SK-N-SH (cell line): ENCODE results near the gene CCDC70. TPM values are rescaled to one million over a fixed set of nuclear protein-coding genes. Genes with fewer than 3 reads are reported as not detected.

Source experiments
- CTCF ChIA-PET: fragments of 300-600, 350-600 bp; formaldehyde crosslinking; extraction: SDS; loops from one replicate; lab custom pipeline; 2021; lab: Yijun Ruan, JAX
- POLR2A ChIA-PET: fragments of 350-600 bp; sonication (Branson Sonifier 250); formaldehyde crosslinking; extraction: SDS; loops from one replicate; lab custom pipeline; 2020; ENCODE audit warnings: antibody characterized with exemption, inconsistent platforms; lab: Yijun Ruan, JAX
- DNase-seq: peaks from one replicate; pipeline ENCODE4 v3.0.0; 2012
- H2AFZ ChIP-seq: fragments of 200-600 bp; sonication (generic); 2 replicates; pipeline ENCODE4 v1.8.1; 2016; ENCODE audit warnings: antibody characterized with exemption, mild to moderate bottlenecking, low read depth
- H3F3A ChIP-seq: fragments of 200-600 bp; sonication (generic); replicated peaks from 2 replicates; pipeline ENCODE3; 2016; ENCODE audit warnings: antibody characterized with exemption, mild to moderate bottlenecking; ENCODE audit not compliant: insufficient read depth
- H3K27ac ChIP-seq, 2 experiments: fragments of 200-500 bp in 1 of 2; fragments of 200-600 bp in 1 of 2; sonication (Bioruptor generic) in 1 of 2; sonication (generic), shearing (Covaris generic) in 1 of 2; 2 replicates each; pipeline versions ENCODE4 v1.5.1 to v1.6.1; 2014 to 2016; ENCODE audit warnings: low read depth in 2 of 2, inconsistent platforms in 1 of 2, low read length in 1 of 2, mild to moderate bottlenecking in 1 of 2, mixed read lengths in 1 of 2
- H3K27me3 ChIP-seq: fragments of 200-600 bp; sonication (generic), shearing (Covaris generic); 2 replicates; pipeline ENCODE4 v1.6.1; 2016; ENCODE audit warnings: mixed run types; ENCODE audit not compliant: insufficient read depth
- H3K36me3 ChIP-seq, 2 experiments: fragments of 200-500 bp in 1 of 2; fragments of 200-600 bp in 1 of 2; sonication (Bioruptor generic) in 1 of 2; sonication (generic) in 1 of 2; replicated peaks in 1 of 2; 2 replicates each; pipeline versions ENCODE3 to v1.5.1; 2014 to 2016; ENCODE audit warnings: low read length in 1 of 2, mild to moderate bottlenecking in 1 of 2; ENCODE audit not compliant: insufficient read depth in 2 of 2, control insufficient read depth in 1 of 2
- H3K4me1 ChIP-seq, 2 experiments: fragments of 200-500 bp in 1 of 2; fragments of 200-600 bp in 1 of 2; sonication (Bioruptor generic) in 1 of 2; sonication (generic), shearing (Covaris generic) in 1 of 2; 2 replicates each; pipeline versions ENCODE4 v1.5.1 to v1.6.1; 2014 to 2016; ENCODE audit warnings: low read depth in 1 of 2, low read length in 1 of 2, mixed run types in 1 of 2; ENCODE audit not compliant: insufficient read depth in 2 of 2, control insufficient read depth in 1 of 2
- H3K4me2 ChIP-seq: fragments of 200-600 bp; sonication (generic), shearing (Covaris generic); 2 replicates; pipeline ENCODE4 v1.6.1; 2017; ENCODE audit warnings: mixed run types
- H3K4me3 ChIP-seq, 2 experiments: fragments of 200-500 bp in 1 of 2; fragments of 200-600 bp in 1 of 2; sonication (Bioruptor generic) in 1 of 2; sonication (generic), shearing (Covaris generic) in 1 of 2; 2 replicates each; pipeline versions ENCODE4 v1.5.1 to v1.8.1; 2014 to 2016; ENCODE audit warnings: low read depth in 2 of 2, inconsistent platforms in 1 of 2, low read length in 1 of 2, mild to moderate bottlenecking in 1 of 2, mixed read lengths in 1 of 2, moderate library complexity in 1 of 2
- H3K79me2 ChIP-seq: fragments of 200-600 bp; sonication (generic); 2 replicates; pipeline ENCODE4 v1.8.1; 2017; ENCODE audit warnings: mild to moderate bottlenecking; ENCODE audit not compliant: insufficient read depth
- H3K9ac ChIP-seq: fragments of 200-600 bp; sonication (generic); 2 replicates; pipeline ENCODE4 v1.6.1; 2017; ENCODE audit warnings: mixed run types
- H3K9me2 ChIP-seq: fragments of 200-600 bp; sonication (generic); 2 replicates; pipeline ENCODE4 v1.6.1; 2017; ENCODE audit warnings: mixed run types
- H3K9me3 ChIP-seq: fragments of 200-600 bp; sonication (generic); 2 replicates; pipeline ENCODE4 v1.6.1; 2017; ENCODE audit warnings: mixed run types, mild to moderate bottlenecking, moderate library complexity
- H4K20me1 ChIP-seq: fragments of 200-600 bp; sonication (generic); 2 replicates; pipeline ENCODE4 v1.6.1; 2017; ENCODE audit warnings: mild to moderate bottlenecking, mixed run types; ENCODE audit not compliant: insufficient read depth
- ELF1 ChIP-seq: IDR thresholded peaks from 2 replicates; pipeline ENCODE4 v1.4.0; 2012
- EP300 ChIP-seq, 2 experiments: IDR thresholded peaks; 2 replicates each; pipeline versions ENCODE4 v1.4.0 to v1.6.1; 2012; ENCODE audit warnings: borderline replicate concordance in 1 of 2, low read depth in 1 of 2, low read length in 1 of 2
- EZH2phosphoT487 ChIP-seq: fragments of 200-600 bp; sonication (generic); IDR thresholded peaks from 2 replicates; pipeline ENCODE4 v1.6.1; 2017; ENCODE audit warnings: low read depth, mixed run types, mild to moderate bottlenecking, antibody characterized with exemption, moderate library complexity, borderline replicate concordance
- IRF3 ChIP-seq: fragments of 150-350 bp; IDR thresholded peaks from 2 replicates; pipeline ENCODE4 v1.6.1; 2016; ENCODE audit warnings: mild to moderate bottlenecking, low read depth, low read length
- MEF2A ChIP-seq: IDR thresholded peaks from 2 replicates; pipeline ENCODE4 v1.4.0; 2012; ENCODE audit warnings: low read depth, borderline replicate concordance
- MXI1 ChIP-seq: IDR thresholded peaks from 2 replicates; pipeline ENCODE4 v1.6.1; 2012; ENCODE audit warnings: mild to moderate bottlenecking, low read depth, low read length, improper control_type of control experiment
- NFIC ChIP-seq: IDR thresholded peaks from 2 replicates; pipeline ENCODE4 v1.4.0; 2012; ENCODE audit warnings: borderline replicate concordance
- NRF1 ChIP-seq: IDR thresholded peaks from 2 replicates; pipeline ENCODE4 v1.6.1; 2012; ENCODE audit warnings: low read depth, mild to moderate bottlenecking, low read length
- PBX3 ChIP-seq: IDR thresholded peaks from 2 replicates; pipeline ENCODE4; 2012
- POLR2AphosphoS5 ChIP-seq: IDR thresholded peaks from 2 replicates; pipeline ENCODE4 v1.6.1; 2012; ENCODE audit warnings: low read depth, low read length
- RAD21 ChIP-seq: IDR thresholded peaks from 2 replicates; pipeline ENCODE4 v1.6.1; 2012; ENCODE audit warnings: mild to moderate bottlenecking, low read length
- REST ChIP-seq: IDR thresholded peaks from 2 replicates; pipeline ENCODE4 v1.6.1; 2012; ENCODE audit warnings: mild to moderate bottlenecking, low read depth, low read length, moderate library complexity
- RXRA ChIP-seq: IDR thresholded peaks from 2 replicates; pipeline ENCODE4 v1.4.0; 2012; ENCODE audit warnings: low read depth, mild to moderate bottlenecking, borderline replicate concordance
- SMC3 ChIP-seq: IDR thresholded peaks from 2 replicates; pipeline ENCODE4 v1.6.1; 2012; ENCODE audit warnings: low read depth, low read length, improper control_type of control experiment
- TCF12 ChIP-seq: IDR thresholded peaks from 2 replicates; pipeline ENCODE4 v1.4.0; 2012
- USF1 ChIP-seq: IDR thresholded peaks from 2 replicates; pipeline ENCODE4 v1.4.0; 2012; ENCODE audit warnings: low read depth, borderline replicate concordance
- USF2 ChIP-seq: fragments of 150-350 bp; IDR thresholded peaks from 2 replicates; pipeline ENCODE4 v1.6.1; 2017; ENCODE audit warnings: antibody characterized with exemption, low read length, low read depth, borderline replicate concordance
- WGBS: methylation state at CpG from one replicate; pipeline ENCODE4 v1.1.6; 2017; ENCODE audit warnings: low lambda C conversion rate; 5-methylcytosine and 5-hydroxymethylcytosine counted together
- polyA plus RNA-seq, 3 experiments: library from polyadenylated mRNA; depleted of rRNA; stranded (reverse); fragments of >200 nt; gene quantifications; 2 replicates each; pipeline ENCODE4 v1.2.3, GENCODE V29; 2012

CCDC70 gene
- polyA plus RNA-seq, 1 of the 3 experiments (the other 2 are of a cell fraction), result not detected

DNA sequence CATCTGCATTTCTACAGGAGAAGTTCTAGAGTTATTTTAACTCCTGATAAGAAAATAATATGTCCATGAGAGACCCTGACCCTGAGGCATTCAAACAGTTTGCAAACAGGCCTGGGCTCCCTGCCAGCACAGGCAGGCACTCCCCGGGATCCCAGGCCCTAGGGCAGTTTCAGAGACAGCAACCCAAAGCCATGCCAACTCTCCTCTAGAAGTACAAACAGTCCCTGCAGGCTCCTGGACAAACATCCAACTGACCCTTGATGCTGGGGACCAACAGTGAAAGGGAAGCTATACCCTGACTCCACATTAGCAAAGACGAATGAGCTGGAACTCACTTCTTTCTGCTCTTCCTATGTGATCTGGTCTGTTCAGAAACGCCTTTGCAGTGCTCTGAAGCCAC lies 44.8 kb downstream of the CCDC70 start:
- H3K27me3 ChIP-seq, result no peaks in the 10 kb centered on the region
- H3K79me2 ChIP-seq, result no peaks in the 10 kb centered on the region
- WGBS, result 17% methylated on average over 3 of the region's 3 CpGs
- H4K20me1 ChIP-seq, result no peaks in the 10 kb centered on the region
- peak; percentile 68 for DNase-seq
- H3K4me1 ChIP-seq, result peaks cover 0 to 11% of the 10 kb centered on the region in 2 experiments; a peak in 1 of 4 replicates
- H3F3A ChIP-seq, result no peaks in the 10 kb centered on the region
- no peak overlapping the region for H3K4me2 ChIP-seq
- H3K9me3 ChIP-seq, result no peaks in the 10 kb centered on the region
- no peak for TF ChIP-seq PBX3
- TF ChIP-seq NRF1, result no peak
- no peak for TF ChIP-seq RXRA
- TF ChIP-seq EZH2phosphoT487, result no peak
- no peak for TF ChIP-seq TCF12
- TF ChIP-seq NFIC, result no peak
- no peak for TF ChIP-seq USF2
- no peak for TF ChIP-seq MXI1
- no peak for TF ChIP-seq ELF1
- no peak for TF ChIP-seq IRF3
- TF ChIP-seq SMC3, result no peak
- TF ChIP-seq REST, result no peak
- no peak for TF ChIP-seq MEF2A
- no peak for TF ChIP-seq EP300 (IDR thresholded peaks at IDR 0.05; ENCODE audit: borderline replicate concordance in 1 of 2, low read depth in 1 of 2, low read length in 1 of 2)
- TF ChIP-seq POLR2AphosphoS5, result no peak
- TF ChIP-seq RAD21, result no peak
- TF ChIP-seq USF1, result no peak
- H3K36me3 ChIP-seq, result no peaks in the 10 kb centered on the region
- CTCF ChIA-PET, result interaction anchor here (0.8 to 1.3 kb wide), 2 partner anchors 15 to 221 kb away, joined by 3 to 4 read pairs; no protein-coding TSS in a partner anchor
- no peak overlapping the region for H2AFZ ChIP-seq
- no peaks in the 10 kb centered on the region for H3K9me2 ChIP-seq
- H3K27ac ChIP-seq, result no peak overlapping the region; a peak in 1 of 4 replicates
- POLR2A ChIA-PET, result no interaction called here
- no peak overlapping the region for H3K4me3 ChIP-seq
- H3K9ac ChIP-seq, result no peak overlapping the region
